CMK (cell line): Measurements from ENCODE around the gene TMEM60.
"Not testable (repeated sequence)": the region's sequence is repeated elsewhere in the genome, so short reads cannot be mapped to it uniquely, and the experiment has no call there.

Experiments used
- DNase-seq: peaks from one replicate; pipeline ENCODE4 v3.0.0-alpha.2; 2010; ENCODE audit warnings: low read depth

The TMEM60 gene

GRCh38 chr7:77811516-77812289 lies 13.5 kb upstream of the TMEM60 start:
- no peak for DNase-seq

GRCh38 chr7:77808517-77808916 lies 10.3 kb upstream of the TMEM60 start:
- DNase-seq: no peak

- DNase-seq: no peak
Measured at GRCh38 chr7:77806425-77806824, 8.2 kb upstream of the TMEM60 start.

- no peak for DNase-seq
Measured at GRCh38 chr7:77802557-77803405, 4.5 kb upstream of the TMEM60 start.

- no peak for DNase-seq
Measured at GRCh38 chr7:77800730-77801129, 2.5 kb upstream of the TMEM60 start.

GRCh38 chr7:77800158-77800557 lies 1.9 kb upstream of the TMEM60 start:
- peak; percentile 48 for DNase-seq

GRCh38 chr7:77799078-77799964 lies 1.1 kb upstream of the TMEM60 start:
- DNase-seq: no peak

GRCh38 chr7:77797734-77798393 lies 370 bp downstream of the TMEM60 start:
- no peak for DNase-seq

- DNase-seq: no peak
Measured at GRCh38 chr7:77796960-77797359, 1.3 kb downstream of the TMEM60 start.

GRCh38 chr7:77796109-77796508 lies 2.1 kb downstream of the TMEM60 start:
- DNase-seq: no peak

GRCh38 chr7:77794000-77794399 lies 4.2 kb downstream of the TMEM60 start:
- DNase-seq: no peak

- no peak for DNase-seq
Measured at GRCh38 chr7:77791956-77792355, 6.3 kb downstream of the TMEM60 start.

GRCh38 chr7:77791336-77791735 lies 6.9 kb downstream of the TMEM60 start:
- no peak for DNase-seq

- DNase-seq: no peak
Measured at GRCh38 chr7:77788327-77788902, 9.8 kb downstream of the TMEM60 start.

- no peak for DNase-seq
Measured at GRCh38 chr7:77786741-77787140, 11.5 kb downstream of the TMEM60 start.

GRCh38 chr7:77786018-77786417 lies 12.2 kb downstream of the TMEM60 start:
- DNase-seq: no peak

GRCh38 chr7:77784426-77784825 lies 13.8 kb downstream of the TMEM60 start:
- not testable (repeated sequence) for DNase-seq

GRCh38 chr7:77783545-77783944 lies 14.7 kb downstream of the TMEM60 start:
- DNase-seq: no peak

GRCh38 chr7:77783111-77783510 lies 15.1 kb downstream of the TMEM60 start:
- no peak for DNase-seq

GRCh38 chr7:77782383-77782782 lies 15.9 kb downstream of the TMEM60 start:
- DNase-seq: no peak

GRCh38 chr7:77778535-77778934 lies 19.7 kb downstream of the TMEM60 start:
- DNase-seq: no peak
